Naive thymus-derived CD4-positive, alpha-beta T cell (primary cell): Measurements from ENCODE around the gene ABCC9. TPM values are rescaled to one million over a fixed set of nuclear protein-coding genes. Genes with fewer than 3 reads are reported as not detected.
"Not testable (repeated sequence)": the region's sequence is repeated elsewhere in the genome, so short reads cannot be mapped to it uniquely, and the experiment has no call there.

Experiments used
- ATAC-seq: fragments of 150-1000 bp; cut with Tn5 transposase; 2 replicates; pipeline ENCODE4 v1.10.0; 2021; ENCODE audit warnings: mild to moderate bottlenecking, moderate library complexity
- CTCF ChIA-PET: fragments of 350-600 bp; sonication (Branson Sonifier 250); formaldehyde crosslinking; loops from one replicate; lab custom pipeline; 2021; ENCODE audit warnings: antibody characterized with exemption; lab: Charles Lee
- POLR2A ChIA-PET: fragments of 350-600 bp; sonication (Branson Sonifier 250); formaldehyde crosslinking; loops from one replicate; lab custom pipeline; 2021; ENCODE audit warnings: antibody characterized with exemption, inconsistent platforms; lab: Charles Lee
- DNase-seq, 9 donors: peaks; one replicate each; pipeline versions ENCODE4 v3.0.0 to v3.0.0-alpha.2; 2020 to 2022; ENCODE audit warnings: mixed read lengths in 1 of 9
- H3K27ac ChIP-seq: one replicate; pipeline ENCODE4 v1.7.0; 2013; ENCODE audit warnings: mild to moderate bottlenecking, low read depth, low read length, moderate library complexity
- H3K27me3 ChIP-seq, 2 donors: one replicate each; pipeline ENCODE4 v1.7.0; 2013; ENCODE audit warnings: low read length in 2 of 2, mild to moderate bottlenecking in 2 of 2, moderate library complexity in 2 of 2; ENCODE audit not compliant: control insufficient read depth in 2 of 2, insufficient read depth in 2 of 2
- H3K36me3 ChIP-seq, 3 experiments: 1 replicate in 2 of 3; 2 replicates in 1 of 3; pipeline ENCODE4 v1.7.0; 2013; ENCODE audit warnings: low read length in 3 of 3, mild to moderate bottlenecking in 3 of 3, moderate library complexity in 1 of 3; ENCODE audit not compliant: insufficient read depth in 3 of 3, control insufficient read depth in 2 of 3
- H3K4me1 ChIP-seq, 2 donors: one replicate each; pipeline ENCODE4 v1.7.0; 2013; ENCODE audit warnings: low read length in 2 of 2, mild to moderate bottlenecking in 2 of 2, moderate library complexity in 1 of 2; ENCODE audit not compliant: control insufficient read depth in 2 of 2, insufficient read depth in 2 of 2
- H3K4me3 ChIP-seq: 2 replicates; pipeline ENCODE4 v1.7.0; 2013; ENCODE audit warnings: mild to moderate bottlenecking, low read length
- H3K9me3 ChIP-seq, 3 experiments: 1 replicate in 2 of 3; 2 replicates in 1 of 3; pipeline ENCODE4 v1.7.0; 2013; ENCODE audit warnings: low read length in 3 of 3; ENCODE audit not compliant: control insufficient read depth in 2 of 3
- H3K27ac Mint-ChIP-seq, 9 donors: one replicate each; pipeline ENCODE4 v1.8.0; 2020 to 2022; ENCODE audit warnings: mixed read lengths in 9 of 9, mild to moderate bottlenecking in 8 of 9, moderate library complexity in 5 of 9, inconsistent platforms in 2 of 9
- H3K27me3 Mint-ChIP-seq, 5 donors: one replicate each; pipeline ENCODE4 v1.8.0; 2021 to 2022; ENCODE audit warnings: mixed read lengths in 5 of 5, mild to moderate bottlenecking in 1 of 5
- H3K36me3 Mint-ChIP-seq, 5 donors: one replicate each; pipeline ENCODE4 v1.8.0; 2020 to 2022; ENCODE audit warnings: mixed read lengths in 5 of 5, mild to moderate bottlenecking in 3 of 5, inconsistent platforms in 1 of 5
- H3K4me1 Mint-ChIP-seq, 7 donors: one replicate each; pipeline ENCODE4 v1.8.0; 2020 to 2022; ENCODE audit warnings: mixed read lengths in 7 of 7, mild to moderate bottlenecking in 3 of 7, inconsistent platforms in 1 of 7
- H3K4me3 Mint-ChIP-seq, 10 donors: one replicate each; pipeline ENCODE4 v1.8.0; 2020 to 2022; ENCODE audit warnings: mild to moderate bottlenecking in 10 of 10, mixed read lengths in 10 of 10, moderate library complexity in 6 of 10, inconsistent platforms in 2 of 10
- H3K9me3 Mint-ChIP-seq, 11 donors: one replicate each; pipeline ENCODE4 v1.8.0; 2020 to 2022; ENCODE audit warnings: mixed read lengths in 11 of 11, mild to moderate bottlenecking in 4 of 11, inconsistent platforms in 1 of 11, moderate library complexity in 1 of 11
- intact Hi-C, 2 donors: fragments of 100-400 bp; cut with micrococcal nuclease; formaldehyde crosslinking; loops; one replicate each; pipeline ENCODE4 v1.15.1; 2023
- polyA plus RNA-seq, 2 donors: library from polyadenylated mRNA; unstranded; fragments of 300-500 nt; fragmentation: Illumina TruSeq; gene quantifications; one replicate each; pipeline ENCODE4 v1.2.3, GENCODE V29; 2021
- total RNA-seq, 6 experiments: library from RNA in 5 of 6; stranded (reverse) in 5 of 6; gene quantifications; 1 replicate in 5 of 6; 2 replicates in 1 of 6; pipeline ENCODE4 v1.2.3 and lab custom pipeline; 2021 to 2026

The ABCC9 gene
- total and polyA plus RNA-seq, 7 experiments from 2014 or later = 0.05 TPM; not detected in 6

DNA sequence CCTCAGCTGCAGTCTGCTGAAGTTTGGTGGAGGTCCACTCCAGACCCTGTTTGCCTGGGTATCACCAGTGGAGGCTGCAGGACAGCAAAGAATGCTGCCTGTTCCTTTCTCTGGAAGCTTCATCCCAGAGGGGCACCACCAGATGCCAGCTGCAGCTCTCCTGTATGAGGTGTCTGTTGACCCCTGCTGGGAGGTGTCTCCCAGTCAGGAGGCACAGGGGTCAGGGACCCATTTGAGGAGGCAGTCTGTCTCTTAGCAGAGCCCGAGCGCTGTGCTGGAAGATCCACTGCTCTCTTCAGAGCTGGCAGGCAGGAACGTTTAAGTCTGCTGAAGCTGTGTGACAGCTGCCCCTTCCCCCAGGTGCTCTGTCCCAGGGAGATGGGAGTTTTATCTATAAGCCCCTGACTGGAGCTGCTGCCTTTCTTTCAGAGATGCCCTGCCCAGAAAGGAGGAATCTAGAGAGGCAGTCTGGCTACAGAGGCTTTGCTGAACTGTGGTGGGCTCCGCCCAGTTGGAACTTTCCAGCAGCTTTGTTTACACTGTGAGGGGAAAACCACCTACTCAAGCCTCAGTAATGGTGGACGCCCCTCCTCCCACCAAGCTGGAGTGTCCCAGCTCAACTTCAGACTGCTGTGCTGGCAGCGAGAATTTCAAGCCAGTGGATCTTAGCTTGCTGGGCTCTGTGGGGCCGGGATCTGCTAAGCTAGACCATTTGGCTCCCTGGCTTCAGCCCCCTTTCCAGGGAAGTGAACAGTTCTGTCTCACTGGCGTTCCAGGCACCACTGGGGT, 146.2 kb downstream of the ABCC9 start:
- CTCF ChIA-PET, DNase-seq, H3K9me3 ChIP-seq, H3K4me3 Mint-ChIP-seq, H3K36me3 Mint-ChIP-seq, H3K27ac Mint-ChIP-seq, ATAC-seq, H3K4me1 ChIP-seq, intact Hi-C loops, H3K4me3 ChIP-seq, POLR2A ChIA-PET, H3K27ac ChIP-seq, H3K36me3 ChIP-seq, H3K4me1 Mint-ChIP-seq, H3K27me3 ChIP-seq: not testable (repeated sequence)
- Mint-ChIP-seq H3K9me3 (peaks cover 0 to 12% (median 1%) of the 10 kb centered on the region in 11 donors), H3K27me3 (peaks cover 0 to 33% (median 20%) of the 10 kb centered on the region in 5 donors)

DNA sequence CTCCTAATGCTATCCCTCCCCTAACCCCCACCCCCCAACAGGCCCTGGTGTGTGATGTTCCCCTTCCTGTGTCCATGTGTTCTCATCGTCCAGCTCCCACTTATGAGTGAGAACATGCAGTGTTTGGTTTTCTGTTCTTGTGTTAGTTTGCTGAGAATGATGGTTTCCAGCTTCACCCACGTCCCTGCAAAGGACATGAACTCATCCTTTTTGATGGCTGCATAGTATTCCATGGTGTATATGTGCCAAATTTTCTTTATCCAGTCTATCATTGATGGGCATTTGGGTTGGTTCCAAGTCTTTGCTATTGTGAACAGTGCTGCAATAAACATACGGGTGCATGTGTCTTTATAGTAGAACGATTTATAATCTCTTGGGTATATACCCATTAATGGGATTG, 151.5 kb downstream of the ABCC9 start:
- ATAC-seq, H3K27ac Mint-ChIP-seq, H3K36me3 ChIP-seq, H3K4me3 ChIP-seq, CTCF ChIA-PET, H3K27ac ChIP-seq, H3K4me3 Mint-ChIP-seq, H3K36me3 Mint-ChIP-seq, H3K27me3 ChIP-seq, H3K9me3 ChIP-seq, H3K9me3 Mint-ChIP-seq, POLR2A ChIA-PET, H3K4me1 Mint-ChIP-seq, H3K4me1 ChIP-seq, DNase-seq: not testable (repeated sequence)
- H3K27me3 Mint-ChIP-seq = peaks cover 0 to 27% (median 17%) of the 10 kb centered on the region in 5 donors
- intact Hi-C loops = loop anchor here in 1 of 2 donors (1.0 kb wide), 1 partner anchor 8 kb away; no protein-coding TSS in a partner anchor

GRCh38 chr12:21788089-21788983, 152.9 kb downstream of the ABCC9 start:
- no peak overlapping the region for H3K4me3 Mint-ChIP-seq
- intact Hi-C loops = no loop called here

DNA sequence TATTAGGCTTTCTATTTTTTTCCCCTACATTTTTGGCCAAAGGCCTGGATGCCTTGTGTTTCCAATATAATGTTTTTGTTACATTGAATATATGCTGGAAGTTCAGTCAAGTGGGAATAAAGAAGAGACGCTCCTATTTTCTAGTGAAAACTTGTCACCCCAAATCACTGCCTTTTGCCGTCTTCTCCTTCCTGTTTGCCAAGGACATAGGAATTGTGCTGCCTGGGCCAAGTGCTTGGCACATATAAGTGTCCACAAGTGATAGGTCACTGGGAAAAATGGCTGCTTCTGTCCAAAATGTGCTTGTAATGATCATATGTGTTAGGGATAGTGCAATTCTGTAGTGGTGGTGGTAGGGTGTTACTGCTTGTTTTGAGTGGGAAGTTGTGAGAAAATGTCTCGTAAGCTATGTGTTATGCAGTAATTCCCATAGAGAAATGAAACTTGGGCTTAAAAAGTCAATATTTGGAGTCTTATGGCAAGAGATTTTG, 155.1 kb downstream of the ABCC9 start:
- H3K36me3 ChIP-seq = no peaks in the 10 kb centered on the region
- DNase-seq = no peak
- intact Hi-C loops = no loop called here
- H3K4me3 Mint-ChIP-seq = no peak overlapping the region
- H3K4me1 ChIP-seq = no peaks in the 10 kb centered on the region
- no peaks in the 10 kb centered on the region for H3K36me3 Mint-ChIP-seq
- no peak overlapping the region for H3K27ac ChIP-seq
- CTCF ChIA-PET = no interaction called here
- H3K9me3 Mint-ChIP-seq = peaks cover 0 to 6% (median 1%) of the 10 kb centered on the region in 11 donors
- no peak overlapping the region for H3K27ac Mint-ChIP-seq
- POLR2A ChIA-PET = no interaction called here
- no peaks in the 10 kb centered on the region for H3K9me3 ChIP-seq
- no peaks in the 10 kb centered on the region for H3K4me1 Mint-ChIP-seq
- no peak for ATAC-seq
- H3K27me3 Mint-ChIP-seq = peaks cover 0 to 22% (median 4%) of the 10 kb centered on the region in 5 donors
- H3K27me3 ChIP-seq = no peaks in the 10 kb centered on the region
- H3K4me3 ChIP-seq = no peak overlapping the region

More at GRCh38 chr12:21788089-21788983, 152.9 kb downstream of the ABCC9 start:
- H3K4me3 ChIP-seq = no peak overlapping the region
- Mint-ChIP-seq H3K9me3 (peaks cover 0 to 8% (median 1%) of the 10 kb centered on the region in 11 donors), H3K27ac (no peak overlapping the region), H3K4me1 (no peaks in the 10 kb centered on the region), H3K36me3 (no peaks in the 10 kb centered on the region), H3K27me3 (peaks cover 0 to 18% (median 14%) of the 10 kb centered on the region in 5 donors)
- ChIA-PET CTCF (no interaction called here), POLR2A (interaction anchor here (0.5 kb wide), 1 partner anchor 283 kb away, joined by 3 read pairs; no protein-coding TSS in a partner anchor)
- no peaks in the 10 kb centered on the region for H3K27me3 ChIP-seq
- DNase-seq = no peak
- ATAC-seq = no peak
- H3K4me1 ChIP-seq = no peaks in the 10 kb centered on the region
- H3K36me3 ChIP-seq = no peaks in the 10 kb centered on the region
- no peak overlapping the region for H3K27ac ChIP-seq
- H3K9me3 ChIP-seq = no peaks in the 10 kb centered on the region

DNA sequence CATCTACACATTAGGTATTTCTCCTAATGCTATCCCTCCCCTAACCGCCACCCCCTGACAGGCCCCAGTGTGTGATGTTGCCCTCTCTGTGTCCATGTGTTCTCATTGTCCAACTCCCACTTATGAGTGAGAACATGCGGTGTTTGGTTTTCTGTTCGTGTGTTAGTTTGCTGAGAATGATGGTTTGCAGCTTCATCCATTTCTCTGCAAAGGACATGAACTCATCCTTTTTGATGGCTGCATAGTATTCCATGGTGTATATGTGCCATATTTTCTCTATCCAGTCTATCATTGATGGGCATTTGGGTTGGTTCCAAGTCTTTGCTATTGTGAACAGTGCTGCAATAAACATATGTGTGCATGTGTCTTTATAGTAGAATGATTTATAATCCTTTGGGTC, 158.5 kb downstream of the ABCC9 start:
- H3K4me3 Mint-ChIP-seq, intact Hi-C loops, H3K4me3 ChIP-seq, H3K36me3 ChIP-seq, H3K9me3 ChIP-seq, POLR2A ChIA-PET, H3K27ac ChIP-seq, H3K4me1 ChIP-seq, DNase-seq, H3K27ac Mint-ChIP-seq, CTCF ChIA-PET, H3K27me3 ChIP-seq, H3K4me1 Mint-ChIP-seq, H3K36me3 Mint-ChIP-seq, H3K9me3 Mint-ChIP-seq, ATAC-seq: not testable (repeated sequence)
- H3K27me3 Mint-ChIP-seq = peaks cover 8 to 22% (median 19%) of the 10 kb centered on the region in 5 donors

- intact Hi-C loops = loop anchor here in 1 of 2 donors (1.0 kb wide), 1 partner anchor 9 kb away; no protein-coding TSS in a partner anchor
- ChIA-PET POLR2A (no interaction called here), CTCF (no interaction called here)
- Histone ChIP-seq H3K27me3 (peaks cover 0 to 2% of the 10 kb centered on the region in 2 donors), H3K4me3 (no peak overlapping the region), H3K36me3 (no peaks in the 10 kb centered on the region), H3K27ac (no peak overlapping the region), H3K4me1 (no peaks in the 10 kb centered on the region), H3K9me3 (no peaks in the 10 kb centered on the region)
- Mint-ChIP-seq H3K4me3 (no peak overlapping the region), H3K4me1 (peaks cover 0 to 4% (median 2%) of the 10 kb centered on the region in 7 donors), H3K9me3 (peaks cover 0 to 4% (median 0%) of the 10 kb centered on the region in 11 donors), H3K27ac (no peak overlapping the region), H3K36me3 (no peaks in the 10 kb centered on the region), H3K27me3 (peaks cover 22 to 38% (median 34%) of the 10 kb centered on the region in 5 donors)
- no peak for ATAC-seq
- no peak for DNase-seq
Measured at GRCh38 chr12:21780786-21781185, 160.4 kb downstream of the ABCC9 start.
